Stimulated activated CD8-positive, alpha-beta memory T cell treated with anti-CD3 and anti-CD28 coated beads, Interleukin-4, amount 100 ng/mL, for 48 hours (primary cell): ENCODE measurements around the gene PRDM16.

Experiments used
- DNase-seq: peaks from one replicate; pipeline ENCODE4 v3.0.0-alpha.2; 2020

Gene PRDM16

GRCh38 chr1:3250624-3251023 lies 181.6 kb downstream of the PRDM16 start:
- DNase-seq: no peak

DNA sequence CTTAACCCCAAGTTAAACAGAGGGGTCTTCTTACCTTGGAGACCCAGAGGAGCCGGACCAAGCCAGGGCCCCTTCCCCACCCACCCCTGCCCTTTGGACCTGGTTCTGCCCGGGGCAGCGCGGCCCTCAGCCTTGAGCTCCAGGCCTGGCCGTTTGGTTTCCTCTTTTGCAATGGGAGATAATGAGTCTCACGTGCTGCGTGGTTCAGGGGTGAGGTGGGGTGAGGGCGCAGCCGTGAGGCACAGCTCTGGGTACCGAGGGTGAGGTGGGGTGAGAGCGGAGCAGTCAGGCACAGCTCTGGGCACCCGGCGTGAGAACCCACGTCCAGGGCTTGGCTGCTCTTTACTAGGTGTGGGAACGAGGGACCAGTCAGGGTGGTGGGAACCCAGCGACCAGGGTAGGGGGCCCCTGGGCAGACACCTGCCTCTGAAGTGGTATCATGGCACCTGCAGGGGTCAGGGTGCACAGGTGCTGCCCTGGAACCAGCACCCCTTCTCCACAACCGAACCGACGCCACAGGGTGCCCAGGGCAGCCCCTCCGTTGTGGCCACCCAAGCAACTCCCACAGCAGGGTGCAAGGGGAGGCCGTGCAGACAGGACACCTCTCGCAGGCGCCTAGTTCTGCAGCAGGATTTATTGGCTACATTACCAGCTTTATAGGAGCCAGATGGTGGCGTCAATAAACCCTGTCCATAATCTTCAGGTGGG lies 182.2 kb downstream of the PRDM16 start:
- no peak for DNase-seq

DNA sequence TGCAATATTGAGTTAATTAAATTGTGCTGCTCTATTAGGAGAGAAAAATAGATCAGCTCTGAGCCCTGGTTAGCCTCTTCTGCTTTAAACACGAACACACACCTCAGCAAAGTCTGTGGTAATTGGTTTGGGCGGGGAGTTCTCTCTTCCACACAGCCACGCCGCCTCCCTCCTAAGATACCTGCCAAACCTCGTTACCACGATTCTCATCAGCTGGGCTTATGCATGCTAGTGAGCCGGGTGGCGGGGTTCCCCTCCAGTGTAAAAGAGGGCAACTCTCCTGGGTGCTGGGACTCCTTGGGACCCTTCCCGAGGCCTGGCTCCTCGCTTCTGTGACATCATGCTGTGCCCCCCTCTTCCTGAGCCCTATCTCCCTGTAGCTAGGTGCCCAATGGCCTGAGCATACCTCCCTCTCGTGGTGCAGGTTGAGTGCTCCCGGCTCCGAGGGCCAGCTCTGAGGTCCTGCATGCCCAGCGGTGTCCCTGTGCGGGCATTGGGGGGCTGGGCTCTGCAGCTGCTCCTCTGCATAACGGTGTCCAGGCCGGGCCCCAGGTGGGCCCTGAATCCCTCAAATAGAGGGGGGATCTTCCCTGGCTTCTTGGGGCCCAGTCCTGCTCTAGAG lies 182.9 kb downstream of the PRDM16 start:
- no peak for DNase-seq

DNA sequence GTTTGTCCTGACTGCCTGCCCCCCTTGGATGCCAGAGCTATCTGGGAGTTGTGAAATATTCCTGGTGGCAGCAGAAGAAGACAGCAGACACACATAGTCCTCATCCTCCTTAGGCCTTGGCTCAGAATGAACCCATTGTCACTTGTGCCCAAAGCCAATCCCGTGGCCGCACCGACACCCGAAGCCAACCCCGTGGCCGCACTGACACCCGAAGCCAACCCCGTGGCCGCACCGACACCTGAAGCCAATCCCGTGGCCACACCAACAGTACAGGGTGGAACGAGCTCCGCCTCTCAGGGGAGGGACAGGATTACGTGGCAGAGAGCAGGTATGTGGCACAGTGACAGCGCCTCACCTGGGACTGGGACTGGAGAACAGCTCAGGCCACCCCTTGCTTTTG lies 186.7 kb downstream of the PRDM16 start:
- no peak for DNase-seq

- no peak for DNase-seq
These were observed 188.8 kb downstream of the PRDM16 start for GRCh38 chr1:3257788-3258187.

DNA sequence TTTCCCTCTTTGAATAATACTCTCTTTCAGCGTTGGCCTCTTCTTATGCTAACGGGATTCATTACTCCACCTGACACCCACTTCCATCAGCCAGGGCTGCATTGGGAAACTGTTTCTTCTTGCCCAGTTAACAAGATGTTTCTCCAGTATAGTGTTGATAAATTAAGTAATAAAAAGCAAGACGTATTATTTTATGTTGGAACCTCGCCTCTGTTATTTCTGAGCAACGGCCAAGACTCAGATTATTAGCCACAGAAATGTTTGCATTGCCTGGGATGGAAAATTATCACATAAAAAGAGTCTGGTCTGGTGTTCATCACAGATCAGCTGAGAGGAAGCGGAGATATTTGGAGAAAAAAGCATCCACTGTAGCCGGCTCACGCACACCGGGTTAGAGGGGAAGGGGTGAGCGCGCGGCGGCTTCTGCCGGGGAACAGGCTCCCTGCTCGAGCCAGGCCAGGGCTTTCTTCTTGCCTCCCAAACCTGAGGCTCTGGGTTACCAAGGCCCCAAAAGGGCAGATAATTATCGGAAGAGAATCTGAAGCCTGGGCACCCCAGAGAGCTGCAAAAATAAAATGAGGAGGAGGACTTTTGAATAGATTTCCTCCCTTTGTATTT lies 189.5 kb downstream of the PRDM16 start:
- DNase-seq: no peak

GRCh38 chr1:3259020-3259419 lies 190.0 kb downstream of the PRDM16 start:
- DNase-seq: no peak

GRCh38 chr1:3261007-3261968 lies 192.3 kb downstream of the PRDM16 start:
- DNase-seq: no peak

DNA sequence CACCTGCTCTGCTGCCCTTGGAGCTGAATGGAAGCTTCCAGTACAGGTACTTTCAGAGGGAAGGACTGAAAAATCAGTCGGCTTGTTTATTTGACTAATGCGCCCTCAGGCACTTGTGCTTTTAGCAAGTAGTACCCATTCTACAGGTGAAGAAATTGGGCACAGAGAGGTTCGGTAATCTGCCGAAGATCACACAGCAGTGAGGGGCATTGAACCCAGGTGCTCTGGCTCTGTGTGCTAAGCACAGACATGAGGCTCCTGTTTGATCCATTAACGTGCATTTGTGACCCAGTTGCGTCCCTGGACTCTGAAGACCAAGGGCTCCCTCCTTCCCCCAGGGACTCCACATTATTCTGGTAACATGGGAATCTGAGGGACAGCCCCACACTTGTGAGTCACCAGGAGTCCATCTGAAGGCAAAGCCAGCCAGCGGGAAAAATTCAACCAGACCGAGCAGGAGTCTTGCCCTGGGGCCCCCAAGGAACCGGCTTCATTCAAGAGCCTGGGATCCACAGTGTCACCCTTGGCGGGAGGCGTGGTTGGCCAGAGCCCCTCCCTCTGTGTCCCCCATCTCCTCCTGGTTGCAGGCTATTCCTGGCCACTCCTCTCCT lies 193.1 kb downstream of the PRDM16 start:
- DNase-seq: no peak

DNA sequence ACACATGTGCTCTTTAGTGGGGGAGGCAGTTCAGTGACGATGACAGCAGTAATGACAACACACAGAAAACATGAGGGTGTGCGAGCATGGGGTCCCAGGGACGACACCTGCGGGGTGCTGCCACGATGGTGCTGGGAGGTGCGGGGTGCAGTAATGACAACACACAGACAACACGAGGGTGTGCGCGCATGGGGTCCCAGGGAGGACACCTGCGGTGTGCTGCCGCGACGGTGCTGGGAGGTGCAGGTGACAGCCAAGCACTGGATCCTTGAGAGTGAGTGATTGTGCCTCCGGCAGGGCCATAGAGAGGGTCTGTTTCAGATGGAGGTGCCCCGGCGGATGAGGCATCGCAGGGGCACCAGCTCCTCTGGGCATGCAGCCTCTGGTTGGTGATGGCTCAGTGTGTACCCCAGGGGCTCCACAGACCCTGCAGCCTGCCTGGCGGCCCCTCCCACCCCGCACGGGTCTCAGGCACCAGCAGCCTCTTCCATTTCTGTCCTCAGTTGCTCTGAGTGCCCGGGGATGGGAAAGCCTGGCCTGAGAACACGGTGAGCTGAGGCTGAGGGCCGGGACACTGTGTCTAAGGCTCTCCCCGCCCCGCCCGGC lies 193.8 kb downstream of the PRDM16 start:
- no peak for DNase-seq

DNA sequence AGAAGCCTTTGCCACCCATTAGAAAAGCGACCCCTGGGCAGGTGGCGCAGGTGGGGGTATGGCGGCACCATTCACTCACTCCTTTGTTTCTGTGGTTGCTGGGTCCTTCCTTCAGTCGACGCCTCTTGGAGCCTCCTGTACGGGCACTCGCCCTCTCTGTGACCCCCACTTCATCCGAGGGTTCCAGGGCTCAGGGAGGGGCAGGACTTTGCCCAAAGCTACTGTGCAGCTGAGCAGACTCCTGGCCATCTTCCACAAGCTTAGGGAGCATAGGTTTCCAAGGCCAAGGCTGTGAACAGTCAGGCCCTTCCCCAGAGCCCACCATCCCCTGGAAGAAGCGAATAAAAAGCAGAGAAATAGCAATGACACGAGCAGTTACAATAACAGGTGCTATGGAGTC lies 194.8 kb downstream of the PRDM16 start:
- no peak for DNase-seq

DNA sequence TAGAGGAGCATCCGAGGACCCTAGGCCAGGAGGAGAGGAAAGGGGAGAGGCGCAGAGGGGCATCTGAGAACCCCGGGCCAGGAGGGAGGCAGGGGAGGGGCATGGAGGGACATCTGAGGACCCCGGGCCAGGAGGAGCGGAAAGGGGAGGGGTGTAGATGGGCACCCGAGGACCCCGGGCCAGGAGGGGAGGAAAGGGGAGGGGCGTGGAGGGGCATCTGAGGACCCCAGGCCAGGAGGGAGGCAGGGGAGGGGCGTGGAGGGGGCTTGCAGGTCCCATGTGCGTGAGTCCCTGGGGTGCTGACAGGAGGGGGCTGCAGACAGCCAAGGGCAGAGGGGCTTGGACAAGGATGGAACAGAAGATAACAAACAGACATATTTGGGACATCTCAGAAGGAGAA lies 195.5 kb downstream of the PRDM16 start:
- no peak for DNase-seq

DNA sequence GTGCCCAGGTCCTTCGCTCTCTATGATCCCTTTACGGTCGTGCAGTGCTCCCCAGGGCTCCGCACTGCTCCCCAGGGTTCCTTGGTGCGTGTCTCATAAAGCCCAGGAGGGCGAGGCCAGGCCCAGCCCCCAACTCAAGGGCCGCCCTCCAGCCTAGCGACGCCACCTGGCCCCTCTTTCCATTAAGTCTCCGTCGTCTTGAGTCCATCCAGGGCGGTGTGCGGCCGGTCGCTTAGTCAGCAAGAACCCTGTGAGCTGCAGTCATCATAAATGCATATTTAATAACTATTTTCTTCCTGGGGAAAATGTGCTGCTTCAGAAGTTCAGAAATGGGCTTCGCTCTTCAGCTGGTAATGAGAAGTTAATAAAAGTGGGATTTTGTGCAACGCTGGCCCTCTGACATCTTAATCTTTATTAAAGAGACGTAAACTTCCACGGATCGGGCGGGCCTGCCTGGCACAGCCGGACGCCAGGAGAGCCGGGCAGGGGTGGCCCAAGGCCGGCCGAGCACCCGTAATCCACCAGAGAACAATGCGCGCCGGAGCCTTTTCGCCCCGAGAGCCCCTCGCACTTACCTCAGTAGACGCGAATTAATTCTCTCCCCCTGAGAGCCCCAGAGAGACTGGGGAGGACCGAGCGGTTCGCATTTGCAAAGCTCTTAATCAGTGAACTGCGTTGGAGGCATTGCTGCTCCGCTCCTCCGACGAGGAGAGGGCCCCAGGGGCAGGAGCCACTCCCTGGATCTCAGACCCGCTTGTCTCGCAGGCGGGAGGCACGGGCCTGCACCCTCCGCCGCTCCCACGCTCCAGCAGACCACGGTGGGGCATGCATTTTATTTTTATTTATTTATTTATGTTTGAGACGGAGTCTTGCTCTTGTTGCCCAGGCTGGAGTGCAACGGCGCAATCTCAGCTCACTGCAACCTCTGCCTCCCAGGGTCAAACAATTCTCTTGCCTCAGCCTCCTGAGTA lies 197.1 kb downstream of the PRDM16 start:
- DNase-seq: no peak

DNA sequence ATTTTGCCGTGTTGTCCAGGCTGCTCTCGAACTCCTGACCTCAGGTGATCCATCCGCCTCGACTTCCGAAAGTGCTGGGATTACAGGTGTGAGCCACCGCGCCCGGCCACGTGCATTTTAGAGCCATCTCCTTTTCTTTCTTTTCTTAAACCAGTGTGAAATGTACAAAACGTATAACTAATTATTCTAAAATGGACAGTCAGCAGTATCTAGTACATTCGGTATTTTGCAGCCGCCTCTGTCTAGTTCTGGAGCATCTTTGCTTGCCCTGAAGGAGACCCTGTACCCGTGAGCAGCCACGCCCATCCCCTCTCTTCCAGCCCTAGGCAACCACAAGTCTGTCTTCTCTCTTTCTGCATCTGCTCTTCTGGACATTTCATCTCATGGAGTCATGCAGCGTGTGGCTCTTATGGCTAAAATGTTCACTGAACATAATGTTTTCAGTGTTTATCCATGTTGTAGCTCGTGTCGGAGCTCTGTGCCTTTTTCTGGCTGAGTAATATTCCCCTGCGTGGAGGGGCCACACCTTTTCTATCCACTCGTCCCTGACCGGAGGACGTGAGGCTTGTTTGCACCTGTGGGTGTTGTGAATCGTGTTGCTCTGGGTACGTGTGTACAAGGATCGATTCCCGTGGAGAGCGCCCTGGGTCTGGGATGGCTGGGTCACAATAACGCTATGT lies 198.0 kb downstream of the PRDM16 start:
- no peak for DNase-seq

- DNase-seq: no peak
These were observed 198.7 kb downstream of the PRDM16 start for GRCh38 chr1:3267550-3268270.

DNA sequence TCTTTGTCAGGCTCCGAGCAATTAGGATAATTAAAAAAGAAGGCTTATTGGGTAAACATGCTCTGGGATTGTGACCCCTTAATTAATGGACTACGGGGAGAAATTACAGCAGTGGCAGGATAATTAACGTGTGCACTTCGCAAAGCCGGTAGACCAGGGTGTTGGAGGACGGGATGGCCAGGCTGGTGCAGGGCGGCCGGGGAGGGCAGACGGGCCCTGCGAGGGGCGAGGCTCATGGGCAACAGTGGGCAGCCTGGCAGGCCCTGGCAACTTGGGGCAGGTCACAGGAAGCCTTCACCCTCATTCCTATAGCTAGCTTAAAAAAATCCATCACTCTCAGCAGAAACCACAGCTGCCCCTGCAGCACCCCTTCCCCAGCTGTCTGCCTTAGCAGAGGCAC lies 199.3 kb downstream of the PRDM16 start:
- DNase-seq: no peak

- DNase-seq: no peak
These were observed 201.6 kb downstream of the PRDM16 start for GRCh38 chr1:3270403-3271245.

- DNase-seq: no peak
These were observed 202.9 kb downstream of the PRDM16 start for GRCh38 chr1:3271866-3272265.
